ENCODE data around the gene TRPM3. TPM values are rescaled to one million over a fixed set of nuclear protein-coding genes. Genes with fewer than 3 reads are reported as not detected.

Gene TRPM3
- total and polyA plus RNA-seq, 7 experiments from 2014 or later = not detected

GRCh38 chr9:70607329-70607728 is 514.1 kb downstream of the TRPM3 start:
- Histone ChIP-seq H3K27me3 (ENCODE audit: control insufficient read depth in 2 of 2, insufficient read depth in 2 of 2, low read length in 2 of 2) (no peaks in the 10 kb centered on the region), H3K4me1 (ENCODE audit: control insufficient read depth in 2 of 2, insufficient read depth in 2 of 2, low read length in 2 of 2) (no peaks in the 10 kb centered on the region), H3K27ac (ENCODE audit: low read depth, low read length) (no peak overlapping the region), H3K9me3 (ENCODE audit: control insufficient read depth in 2 of 3, low read length in 3 of 3) (no peaks in the 10 kb centered on the region), H3K4me3 (ENCODE audit: low read length) (no peak overlapping the region), H3K36me3 (ENCODE audit: control insufficient read depth in 2 of 3, insufficient read depth in 3 of 3, low read length in 3 of 3) (no peaks in the 10 kb centered on the region)
- no peak overlapping the region for H3K27ac Mint-ChIP-seq
- CTCF ChIA-PET = interaction anchor here (1.3 kb wide), 1 partner anchor 43 kb away, joined by 3 read pairs; no protein-coding TSS in a partner anchor
- DNase-seq = no peak
- H3K4me1 Mint-ChIP-seq = peaks cover 0 to 11% (median 8%) of the 10 kb centered on the region in 7 donors
- intact Hi-C loops (cut with micrococcal nuclease) = no loop called here
- POLR2A ChIA-PET = interaction anchor here (1.0 kb wide), 2 partner anchors 188 to 211 kb away, joined by 3 to 4 read pairs; no protein-coding TSS in a partner anchor
- H3K36me3 Mint-ChIP-seq = no peaks in the 10 kb centered on the region
- no peak for ATAC-seq
- H3K27me3 Mint-ChIP-seq = peaks cover 0 to 6% (median 0%) of the 10 kb centered on the region in 5 donors
- peaks cover 0 to 3% (median 0%) of the 10 kb centered on the region in 11 donors for H3K9me3 Mint-ChIP-seq
- H3K4me3 Mint-ChIP-seq = no peak overlapping the region

GRCh38 chr9:70603020-70603411 is 518.4 kb downstream of the TRPM3 start:
- ChIA-PET POLR2A (interaction anchor here (1.0 to 1.6 kb wide), 6 partner anchors 181 to 212 kb away, joined by 3 to 10 read pairs (median 5); partner anchors contain the start of gene KLF9), CTCF (interaction anchor here (0.6 to 2.2 kb wide), 33 partner anchors 9 to 679 kb away, joined by 3 to 33 read pairs (median 5); no protein-coding TSS in a partner anchor)
- Histone ChIP-seq H3K27ac (ENCODE audit: low read depth, low read length) (no peak overlapping the region), H3K4me1 (ENCODE audit: control insufficient read depth in 2 of 2, insufficient read depth in 2 of 2, low read length in 2 of 2) (no peaks in the 10 kb centered on the region), H3K9me3 (ENCODE audit: control insufficient read depth in 2 of 3, low read length in 3 of 3) (no peaks in the 10 kb centered on the region), H3K4me3 (ENCODE audit: low read length) (no peak overlapping the region), H3K36me3 (ENCODE audit: control insufficient read depth in 2 of 3, insufficient read depth in 3 of 3, low read length in 3 of 3) (no peaks in the 10 kb centered on the region), H3K27me3 (ENCODE audit: control insufficient read depth in 2 of 2, insufficient read depth in 2 of 2, low read length in 2 of 2) (no peaks in the 10 kb centered on the region)
- Mint-ChIP-seq H3K27ac (peak overlapping the region in 2 of 9 donors; percentile 46 to 55), H3K4me3 (no peak overlapping the region), H3K27me3 (no peaks in the 10 kb centered on the region), H3K36me3 (no peaks in the 10 kb centered on the region), H3K9me3 (no peaks in the 10 kb centered on the region), H3K4me1 (peaks cover 0 to 23% (median 7%) of the 10 kb centered on the region in 7 donors)
- intact Hi-C loops (cut with micrococcal nuclease) = loop anchor here in 1 of 2 donors (2.0 to 5.0 kb wide), 3 partner anchors 106 to 491 kb away; partner anchors contain the start of gene SMC5
- ATAC-seq (no peak), DNase-seq (no peak)

- DNase-seq (peak in 7 of 9 donors; percentile 27 to 68 (median 52)), ATAC-seq (peak; percentile 84)
- Histone ChIP-seq H3K27me3 (ENCODE audit: control insufficient read depth in 2 of 2, insufficient read depth in 2 of 2, low read length in 2 of 2) (no peaks in the 10 kb centered on the region), H3K4me3 (ENCODE audit: low read length) (no peak overlapping the region), H3K27ac (ENCODE audit: low read depth, low read length) (no peak overlapping the region), H3K4me1 (ENCODE audit: control insufficient read depth in 2 of 2, insufficient read depth in 2 of 2, low read length in 2 of 2) (no peaks in the 10 kb centered on the region), H3K9me3 (ENCODE audit: control insufficient read depth in 2 of 3, low read length in 3 of 3) (no peaks in the 10 kb centered on the region), H3K36me3 (ENCODE audit: control insufficient read depth in 2 of 3, insufficient read depth in 3 of 3, low read length in 3 of 3) (no peaks in the 10 kb centered on the region)
- no peaks in the 10 kb centered on the region for H3K27me3 Mint-ChIP-seq
- intact Hi-C loops (cut with micrococcal nuclease) = loop anchor here (1.0 to 5.0 kb wide), 12 partner anchors 38 to 630 kb away; partner anchors contain the start of genes KLF9 (in 2 of the 2) and SMC5 (in 1 of the 2)
- peaks cover 0 to 19% (median 5%) of the 10 kb centered on the region in 7 donors for H3K4me1 Mint-ChIP-seq
- no peaks in the 10 kb centered on the region for H3K36me3 Mint-ChIP-seq
- no peak overlapping the region for H3K4me3 Mint-ChIP-seq
- no peaks in the 10 kb centered on the region for H3K9me3 Mint-ChIP-seq
- CTCF ChIA-PET = interaction anchor here (0.6 to 2.2 kb wide), 47 partner anchors 9 to 678 kb away, joined by 3 to 33 read pairs (median 4); no protein-coding TSS in a partner anchor
- POLR2A ChIA-PET = interaction anchor here (0.9 to 1.6 kb wide), 8 partner anchors 38 to 344 kb away, joined by 3 to 10 read pairs (median 4); partner anchors contain the start of gene KLF9
- H3K27ac Mint-ChIP-seq = peak overlapping the region in 3 of 9 donors; percentile 32 to 79 (median 55)
Observed at GRCh38 chr9:70602321-70603019, 519.0 kb downstream of the TRPM3 start.

GRCh38 chr9:70601000-70601951 is 520.1 kb downstream of the TRPM3 start:
- intact Hi-C loops (cut with micrococcal nuclease) = loop anchor here in 1 of 2 donors (5.0 kb wide), 2 partner anchors 104 to 489 kb away; no protein-coding TSS in a partner anchor
- H3K4me1 ChIP-seq (ENCODE audit: control insufficient read depth in 2 of 2, insufficient read depth in 2 of 2, low read length in 2 of 2) = no peaks in the 10 kb centered on the region
- Mint-ChIP-seq H3K4me3 (no peak overlapping the region), H3K27ac (peak overlapping the region in 1 of 9 donors; percentile 44), H3K36me3 (no peaks in the 10 kb centered on the region), H3K4me1 (peaks cover 0 to 19% (median 5%) of the 10 kb centered on the region in 7 donors), H3K27me3 (no peaks in the 10 kb centered on the region), H3K9me3 (no peaks in the 10 kb centered on the region)
- H3K4me3 ChIP-seq (ENCODE audit: low read length) = no peak overlapping the region
- no peak overlapping the region for H3K27ac ChIP-seq (ENCODE audit: low read depth, low read length)
- H3K9me3 ChIP-seq (ENCODE audit: control insufficient read depth in 2 of 3, low read length in 3 of 3) = no peaks in the 10 kb centered on the region
- ChIA-PET POLR2A (interaction anchor here (1.4 to 1.6 kb wide), 3 partner anchors 180 to 187 kb away, joined by 6 to 10 read pairs (median 6); partner anchors contain the start of gene KLF9), CTCF (interaction anchor here (0.8 to 2.2 kb wide), 27 partner anchors 8 to 629 kb away, joined by 3 to 23 read pairs (median 4); no protein-coding TSS in a partner anchor)
- DNase-seq = no peak
- no peaks in the 10 kb centered on the region for H3K36me3 ChIP-seq (ENCODE audit: control insufficient read depth in 2 of 3, insufficient read depth in 3 of 3, low read length in 3 of 3)
- no peak for ATAC-seq
- H3K27me3 ChIP-seq (ENCODE audit: control insufficient read depth in 2 of 2, insufficient read depth in 2 of 2, low read length in 2 of 2) = no peaks in the 10 kb centered on the region

GRCh38 chr9:70600506-70600905 is 520.9 kb downstream of the TRPM3 start:
- Histone ChIP-seq H3K36me3 (ENCODE audit: control insufficient read depth in 2 of 3, insufficient read depth in 3 of 3, low read length in 3 of 3) (no peaks in the 10 kb centered on the region), H3K4me1 (ENCODE audit: control insufficient read depth in 2 of 2, insufficient read depth in 2 of 2, low read length in 2 of 2) (no peaks in the 10 kb centered on the region), H3K27me3 (ENCODE audit: control insufficient read depth in 2 of 2, insufficient read depth in 2 of 2, low read length in 2 of 2) (no peaks in the 10 kb centered on the region), H3K9me3 (ENCODE audit: control insufficient read depth in 2 of 3, low read length in 3 of 3) (no peaks in the 10 kb centered on the region), H3K27ac (ENCODE audit: low read depth, low read length) (no peak overlapping the region), H3K4me3 (ENCODE audit: low read length) (no peak overlapping the region)
- ATAC-seq (no peak), DNase-seq (no peak)
- no peak overlapping the region for H3K4me3 Mint-ChIP-seq
- CTCF ChIA-PET = interaction anchor here (0.6 to 1.3 kb wide), 5 partner anchors 116 to 1087 kb away, joined by 3 to 7 read pairs (median 4); no protein-coding TSS in a partner anchor
- POLR2A ChIA-PET = interaction anchor here (1.0 kb wide), 2 partner anchors 182 to 188 kb away, joined by 3 read pairs; no protein-coding TSS in a partner anchor
- no peaks in the 10 kb centered on the region for H3K36me3 Mint-ChIP-seq
- H3K4me1 Mint-ChIP-seq = peaks cover 0 to 19% (median 5%) of the 10 kb centered on the region in 7 donors
- no peaks in the 10 kb centered on the region for H3K27me3 Mint-ChIP-seq
- H3K9me3 Mint-ChIP-seq = no peaks in the 10 kb centered on the region
- H3K27ac Mint-ChIP-seq = peak overlapping the region in 1 of 9 donors; percentile 31
- intact Hi-C loops (cut with micrococcal nuclease) = loop anchor here in 1 of 2 donors (5.0 kb wide), 2 partner anchors 103 to 488 kb away; no protein-coding TSS in a partner anchor

GRCh38 chr9:70597886-70598285 is 523.5 kb downstream of the TRPM3 start:
- no peak overlapping the region for H3K4me3 Mint-ChIP-seq
- no peak for DNase-seq
- no peak for ATAC-seq
- Histone ChIP-seq H3K4me3 (ENCODE audit: low read length) (no peak overlapping the region), H3K36me3 (ENCODE audit: control insufficient read depth in 2 of 3, insufficient read depth in 3 of 3, low read length in 3 of 3) (no peaks in the 10 kb centered on the region), H3K27me3 (ENCODE audit: control insufficient read depth in 2 of 2, insufficient read depth in 2 of 2, low read length in 2 of 2) (no peaks in the 10 kb centered on the region), H3K4me1 (ENCODE audit: control insufficient read depth in 2 of 2, insufficient read depth in 2 of 2, low read length in 2 of 2) (no peaks in the 10 kb centered on the region), H3K27ac (ENCODE audit: low read depth, low read length) (no peak overlapping the region), H3K9me3 (ENCODE audit: control insufficient read depth in 2 of 3, low read length in 3 of 3) (no peaks in the 10 kb centered on the region)
- H3K4me1 Mint-ChIP-seq = peaks cover 0 to 19% (median 5%) of the 10 kb centered on the region in 7 donors
- intact Hi-C loops (cut with micrococcal nuclease) = no loop called here
- no peaks in the 10 kb centered on the region for H3K9me3 Mint-ChIP-seq
- POLR2A ChIA-PET = no interaction called here
- CTCF ChIA-PET = no interaction called here
- H3K27ac Mint-ChIP-seq = peak overlapping the region in 1 of 9 donors; percentile 2
- no peaks in the 10 kb centered on the region for H3K27me3 Mint-ChIP-seq
- no peaks in the 10 kb centered on the region for H3K36me3 Mint-ChIP-seq
